Naive thymus-derived CD4-positive, alpha-beta T cell (primary cell): Measurements from ENCODE around the gene DCUN1D3. TPM values are rescaled to one million over a fixed set of nuclear protein-coding genes. Genes with fewer than 3 reads are reported as not detected.

Experiments used
- ATAC-seq: fragments of 150-1000 bp; cut with Tn5 transposase; 2 replicates; pipeline ENCODE4 v1.10.0; 2021; ENCODE audit warnings: mild to moderate bottlenecking, moderate library complexity
- CTCF ChIA-PET: fragments of 350-600 bp; sonication (Branson Sonifier 250); formaldehyde crosslinking; loops from one replicate; lab custom pipeline; 2021; ENCODE audit warnings: antibody characterized with exemption; lab: Charles Lee
- POLR2A ChIA-PET: fragments of 350-600 bp; sonication (Branson Sonifier 250); formaldehyde crosslinking; loops from one replicate; lab custom pipeline; 2021; ENCODE audit warnings: antibody characterized with exemption, inconsistent platforms; lab: Charles Lee
- DNase-seq, 9 donors: peaks; one replicate each; pipeline versions ENCODE4 v3.0.0 to v3.0.0-alpha.2; 2020 to 2022; ENCODE audit warnings: mixed read lengths in 1 of 9
- H3K27ac ChIP-seq: one replicate; pipeline ENCODE4 v1.7.0; 2013; ENCODE audit warnings: mild to moderate bottlenecking, low read depth, low read length, moderate library complexity
- H3K27me3 ChIP-seq, 2 donors: one replicate each; pipeline ENCODE4 v1.7.0; 2013; ENCODE audit warnings: low read length in 2 of 2, mild to moderate bottlenecking in 2 of 2, moderate library complexity in 2 of 2; ENCODE audit not compliant: control insufficient read depth in 2 of 2, insufficient read depth in 2 of 2
- H3K36me3 ChIP-seq, 3 experiments: 1 replicate in 2 of 3; 2 replicates in 1 of 3; pipeline ENCODE4 v1.7.0; 2013; ENCODE audit warnings: low read length in 3 of 3, mild to moderate bottlenecking in 3 of 3, moderate library complexity in 1 of 3; ENCODE audit not compliant: insufficient read depth in 3 of 3, control insufficient read depth in 2 of 3
- H3K4me1 ChIP-seq, 2 donors: one replicate each; pipeline ENCODE4 v1.7.0; 2013; ENCODE audit warnings: low read length in 2 of 2, mild to moderate bottlenecking in 2 of 2, moderate library complexity in 1 of 2; ENCODE audit not compliant: control insufficient read depth in 2 of 2, insufficient read depth in 2 of 2
- H3K4me3 ChIP-seq: 2 replicates; pipeline ENCODE4 v1.7.0; 2013; ENCODE audit warnings: mild to moderate bottlenecking, low read length
- H3K9me3 ChIP-seq, 3 experiments: 1 replicate in 2 of 3; 2 replicates in 1 of 3; pipeline ENCODE4 v1.7.0; 2013; ENCODE audit warnings: low read length in 3 of 3; ENCODE audit not compliant: control insufficient read depth in 2 of 3
- H3K27ac Mint-ChIP-seq, 9 donors: one replicate each; pipeline ENCODE4 v1.8.0; 2020 to 2022; ENCODE audit warnings: mixed read lengths in 9 of 9, mild to moderate bottlenecking in 8 of 9, moderate library complexity in 5 of 9, inconsistent platforms in 2 of 9
- H3K27me3 Mint-ChIP-seq, 5 donors: one replicate each; pipeline ENCODE4 v1.8.0; 2021 to 2022; ENCODE audit warnings: mixed read lengths in 5 of 5, mild to moderate bottlenecking in 1 of 5
- H3K36me3 Mint-ChIP-seq, 5 donors: one replicate each; pipeline ENCODE4 v1.8.0; 2020 to 2022; ENCODE audit warnings: mixed read lengths in 5 of 5, mild to moderate bottlenecking in 3 of 5, inconsistent platforms in 1 of 5
- H3K4me1 Mint-ChIP-seq, 7 donors: one replicate each; pipeline ENCODE4 v1.8.0; 2020 to 2022; ENCODE audit warnings: mixed read lengths in 7 of 7, mild to moderate bottlenecking in 3 of 7, inconsistent platforms in 1 of 7
- H3K4me3 Mint-ChIP-seq, 10 donors: one replicate each; pipeline ENCODE4 v1.8.0; 2020 to 2022; ENCODE audit warnings: mild to moderate bottlenecking in 10 of 10, mixed read lengths in 10 of 10, moderate library complexity in 6 of 10, inconsistent platforms in 2 of 10
- H3K9me3 Mint-ChIP-seq, 11 donors: one replicate each; pipeline ENCODE4 v1.8.0; 2020 to 2022; ENCODE audit warnings: mixed read lengths in 11 of 11, mild to moderate bottlenecking in 4 of 11, inconsistent platforms in 1 of 11, moderate library complexity in 1 of 11
- intact Hi-C, 2 donors: fragments of 100-400 bp; cut with micrococcal nuclease; formaldehyde crosslinking; loops; one replicate each; pipeline ENCODE4 v1.15.1; 2023
- polyA plus RNA-seq, 2 donors: library from polyadenylated mRNA; unstranded; fragments of 300-500 nt; fragmentation: Illumina TruSeq; gene quantifications; one replicate each; pipeline ENCODE4 v1.2.3, GENCODE V29; 2021
- total RNA-seq, 6 experiments: library from RNA in 5 of 6; stranded (reverse) in 5 of 6; gene quantifications; 1 replicate in 5 of 6; 2 replicates in 1 of 6; pipeline ENCODE4 v1.2.3 and lab custom pipeline; 2021 to 2026

DCUN1D3 gene
- total and polyA plus RNA-seq, 7 experiments from 2014 or later: 0.82 to 15.7 (median 5.1) TPM

- Mint-ChIP-seq H3K27ac (no peak overlapping the region), H3K27me3 (no peaks in the 10 kb centered on the region), H3K9me3 (peaks cover 0 to 2% (median 0%) of the 10 kb centered on the region in 11 donors), H3K36me3 (peaks cover 4 to 29% (median 28%) of the 10 kb centered on the region in 5 donors), H3K4me1 (peaks cover 0 to 41% (median 7%) of the 10 kb centered on the region in 7 donors), H3K4me3 (no peak overlapping the region)
- intact Hi-C loops: no loop called here
- no peaks in the 10 kb centered on the region for H3K27me3 ChIP-seq
- H3K9me3 ChIP-seq: no peaks in the 10 kb centered on the region
- no peak for DNase-seq
- no peaks in the 10 kb centered on the region for H3K4me1 ChIP-seq
- no peak for ATAC-seq
- H3K4me3 ChIP-seq: no peak overlapping the region
- no peak overlapping the region for H3K27ac ChIP-seq
- peaks cover 0 to 16% (median 4%) of the 10 kb centered on the region in 3 experiments for H3K36me3 ChIP-seq
- ChIA-PET POLR2A (no interaction called here), CTCF (no interaction called here)
These were observed 16.1 kb upstream of the DCUN1D3 start for GRCh38 chr16:20916289-20916688.

GRCh38 chr16:20911361-20911760, 11.2 kb upstream of the DCUN1D3 start:
- ChIA-PET CTCF (interaction anchor here (1.1 kb wide), 1 partner anchor 9 kb away, joined by 3 read pairs; no protein-coding TSS in a partner anchor), POLR2A (interaction anchor here (0.7 kb wide), 1 partner anchor 18 kb away, joined by 3 read pairs; no protein-coding TSS in a partner anchor)
- Histone ChIP-seq H3K27ac (no peak overlapping the region), H3K9me3 (no peaks in the 10 kb centered on the region), H3K4me3 (no peak overlapping the region), H3K27me3 (no peaks in the 10 kb centered on the region), H3K4me1 (no peaks in the 10 kb centered on the region), H3K36me3 (peaks cover 0 to 2% (median 0%) of the 10 kb centered on the region in 3 experiments)
- Mint-ChIP-seq H3K4me1 (peaks cover 0 to 52% (median 15%) of the 10 kb centered on the region in 7 donors), H3K27me3 (no peaks in the 10 kb centered on the region), H3K27ac (peak overlapping the region in 1 of 9 donors; percentile 82), H3K36me3 (peaks cover 2 to 26% (median 3%) of the 10 kb centered on the region in 5 donors), H3K4me3 (peak overlapping the region in 1 of 10 donors; percentile 65), H3K9me3 (no peaks in the 10 kb centered on the region)
- DNase-seq (no peak), ATAC-seq (no peak)
- intact Hi-C loops: no loop called here

- H3K36me3 Mint-ChIP-seq: peaks cover 0 to 26% (median 0%) of the 10 kb centered on the region in 5 donors
- peaks cover 0 to 57% (median 14%) of the 10 kb centered on the region in 7 donors for H3K4me1 Mint-ChIP-seq
- no peaks in the 10 kb centered on the region for H3K27me3 ChIP-seq
- H3K36me3 ChIP-seq: no peaks in the 10 kb centered on the region
- H3K4me3 Mint-ChIP-seq: peak overlapping the region in 1 of 10 donors; percentile 65
- peak overlapping the region in 1 of 9 donors; percentile 82 for H3K27ac Mint-ChIP-seq
- intact Hi-C loops: no loop called here
- ChIA-PET CTCF (interaction anchor here (1.1 kb wide), 1 partner anchor 8 kb away, joined by 3 read pairs; no protein-coding TSS in a partner anchor), POLR2A (no interaction called here)
- H3K4me1 ChIP-seq: no peaks in the 10 kb centered on the region
- no peaks in the 10 kb centered on the region for H3K9me3 ChIP-seq
- no peaks in the 10 kb centered on the region for H3K27me3 Mint-ChIP-seq
- peak; percentile 88 for ATAC-seq
- H3K9me3 Mint-ChIP-seq: no peaks in the 10 kb centered on the region
- no peak for DNase-seq
- no peak overlapping the region for H3K27ac ChIP-seq
- H3K4me3 ChIP-seq: no peak overlapping the region
These were observed 10.7 kb upstream of the DCUN1D3 start for GRCh38 chr16:20910781-20911321.

- DNase-seq (no peak), ATAC-seq (no peak)
- Mint-ChIP-seq H3K9me3 (peaks cover 0 to 4% (median 0%) of the 10 kb centered on the region in 11 donors), H3K4me1 (peaks cover 36 to 79% (median 48%) of the 10 kb centered on the region in 7 donors), H3K4me3 (no peak overlapping the region), H3K27ac (peak overlapping the region in 2 of 9 donors; percentile 4 to 19), H3K36me3 (peaks cover 0 to 37% (median 0%) of the 10 kb centered on the region in 5 donors), H3K27me3 (no peaks in the 10 kb centered on the region)
- intact Hi-C loops: loop anchor here in 1 of 2 donors (10.0 kb wide), 2 partner anchors 618 to 1448 kb away; no protein-coding TSS in a partner anchor
- Histone ChIP-seq H3K9me3 (no peaks in the 10 kb centered on the region), H3K4me1 (peaks cover 17 to 22% of the 10 kb centered on the region in 2 donors), H3K4me3 (no peak overlapping the region), H3K27me3 (no peaks in the 10 kb centered on the region), H3K27ac (no peak overlapping the region), H3K36me3 (no peaks in the 10 kb centered on the region)
- CTCF ChIA-PET: no interaction called here
- POLR2A ChIA-PET: no interaction called here
These were observed 6.4 kb upstream of the DCUN1D3 start for GRCh38 chr16:20906341-20907255.

- Histone ChIP-seq H3K27ac (no peak overlapping the region), H3K4me3 (no peak overlapping the region), H3K36me3 (peaks cover 0 to 2% (median 0%) of the 10 kb centered on the region in 3 experiments), H3K9me3 (no peaks in the 10 kb centered on the region), H3K27me3 (no peaks in the 10 kb centered on the region), H3K4me1 (peaks cover 22 to 23% of the 10 kb centered on the region in 2 donors)
- ChIA-PET POLR2A (no interaction called here), CTCF (no interaction called here)
- peaks cover 0 to 4% (median 0%) of the 10 kb centered on the region in 11 donors for H3K9me3 Mint-ChIP-seq
- H3K4me1 Mint-ChIP-seq: peaks cover 39 to 74% (median 51%) of the 10 kb centered on the region in 7 donors
- H3K27me3 Mint-ChIP-seq: no peaks in the 10 kb centered on the region
- ATAC-seq: no peak
- intact Hi-C loops: loop anchor here in 1 of 2 donors (10.0 kb wide), 2 partner anchors 619 to 1449 kb away; no protein-coding TSS in a partner anchor
- H3K4me3 Mint-ChIP-seq: no peak overlapping the region
- no peak for DNase-seq
- no peak overlapping the region for H3K27ac Mint-ChIP-seq
- H3K36me3 Mint-ChIP-seq: peaks cover 0 to 43% (median under 1%) of the 10 kb centered on the region in 5 donors
These were observed 5.4 kb upstream of the DCUN1D3 start for GRCh38 chr16:20905576-20905975.

- peak overlapping the region; percentile 27 for H3K27ac ChIP-seq
- ATAC-seq (peak; percentile 40), DNase-seq (peak in 7 of 9 donors; percentile 24 to 61 (median 53))
- H3K36me3 Mint-ChIP-seq: peaks cover 4 to 40% (median 5%) of the 10 kb centered on the region in 5 donors
- H3K9me3 Mint-ChIP-seq: peaks cover 0 to 5% (median 0%) of the 10 kb centered on the region in 11 donors
- H3K9me3 ChIP-seq: no peaks in the 10 kb centered on the region
- peaks cover 0 to 6% (median 0%) of the 10 kb centered on the region in 3 experiments for H3K36me3 ChIP-seq
- no peaks in the 10 kb centered on the region for H3K27me3 Mint-ChIP-seq
- ChIA-PET CTCF (interaction anchor here (1.6 kb wide), 1 partner anchor 58 kb away, joined by 3 read pairs; no protein-coding TSS in a partner anchor), POLR2A (interaction anchor here (0.5 kb wide), 1 partner anchor 110 kb away, joined by 3 read pairs; no protein-coding TSS in a partner anchor)
- H3K27ac Mint-ChIP-seq: peak overlapping the region; percentile 73 to 99 (median 81)
- intact Hi-C loops: loop anchor here (5.0 to 10.0 kb wide), 7 partner anchors 97 to 1837 kb away; partner anchors contain the start of genes COQ7 (in 1 of the 2), ERI2 (in 1 of the 2), LDAF1 (in 1 of the 2) and REXO5 (in 1 of the 2)
- H3K4me3 Mint-ChIP-seq: peak overlapping the region in 8 of 10 donors; percentile 2 to 97 (median 55)
- H3K4me1 ChIP-seq: peaks cover 22 to 23% of the 10 kb centered on the region in 2 donors
- peaks cover 39 to 65% (median 54%) of the 10 kb centered on the region in 7 donors for H3K4me1 Mint-ChIP-seq
- H3K27me3 ChIP-seq: no peaks in the 10 kb centered on the region
- H3K4me3 ChIP-seq: no peak overlapping the region
These were observed 4.4 kb upstream of the DCUN1D3 start for GRCh38 chr16:20904507-20905081.
